NCI-H345 treated with DMSO at 0.1 percent for 48 hours (cell line): ENCODE data around the gene RBP3.

Source experiments
- DNase-seq: peaks from one replicate; lab custom pipeline; 2025; ENCODE audit not compliant: unreplicated experiment; lab: John Stamatoyannopoulos, UW

The RBP3 gene

DNA sequence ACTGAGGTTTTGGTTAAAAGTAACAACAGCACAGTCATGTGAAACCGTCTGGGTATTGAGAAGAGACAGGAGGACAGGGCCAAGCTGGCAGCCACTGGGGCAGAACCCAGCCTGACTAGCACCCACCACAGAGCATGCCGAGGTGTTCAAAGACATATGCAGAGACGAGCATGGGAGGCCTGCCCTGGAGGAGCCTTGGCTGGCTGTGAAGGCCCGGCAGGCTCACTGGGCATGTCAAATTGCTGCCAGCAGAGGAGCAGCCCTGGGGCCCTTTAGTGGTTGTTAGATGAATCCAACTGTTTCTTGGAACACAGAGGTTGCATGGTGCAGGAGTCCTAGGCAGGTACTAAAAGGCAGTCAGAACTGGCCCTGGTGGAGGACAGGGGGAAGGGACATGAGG, 30.9 kb upstream of the RBP3 start:
- no peak for DNase-seq

DNA sequence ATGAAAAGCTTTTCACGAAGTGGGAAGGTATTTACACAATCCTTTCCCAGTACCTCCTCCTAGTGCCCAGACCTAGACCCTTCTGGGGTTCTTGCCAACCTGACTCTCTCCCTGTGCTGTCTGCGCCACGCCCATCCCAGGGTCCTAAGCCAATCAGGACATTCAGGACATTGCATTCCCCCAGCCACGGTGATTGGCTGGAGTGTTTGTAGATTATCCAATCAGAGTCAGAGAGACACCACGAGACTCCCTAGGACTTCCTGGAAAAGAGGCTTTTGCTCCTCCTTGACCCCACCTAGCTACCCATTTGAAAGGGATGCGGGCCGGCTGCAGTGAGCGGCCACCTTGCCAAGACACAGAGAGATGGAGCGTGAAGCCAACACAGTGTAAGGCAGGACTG, 29.5 kb upstream of the RBP3 start:
- no peak for DNase-seq

DNA sequence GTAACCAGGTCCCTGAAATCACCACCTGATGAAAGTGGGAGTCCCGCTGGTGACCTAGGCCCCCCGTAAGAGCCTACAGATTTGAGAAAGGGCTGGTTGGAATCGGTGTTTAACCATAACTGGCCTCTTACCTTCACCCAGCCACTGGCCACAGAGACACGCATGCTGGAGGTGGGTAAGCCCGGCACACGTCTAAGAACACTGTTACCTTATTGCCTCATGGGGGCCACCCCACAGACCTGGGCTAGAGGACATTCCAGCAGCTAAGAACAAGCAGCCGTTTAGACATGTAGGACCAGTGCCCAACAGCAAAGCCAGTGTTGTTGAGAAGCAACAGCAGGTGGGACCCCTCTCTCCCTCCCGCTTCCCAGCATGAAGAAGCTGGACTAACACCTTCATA, 28.4 kb upstream of the RBP3 start:
- no peak for DNase-seq

DNA sequence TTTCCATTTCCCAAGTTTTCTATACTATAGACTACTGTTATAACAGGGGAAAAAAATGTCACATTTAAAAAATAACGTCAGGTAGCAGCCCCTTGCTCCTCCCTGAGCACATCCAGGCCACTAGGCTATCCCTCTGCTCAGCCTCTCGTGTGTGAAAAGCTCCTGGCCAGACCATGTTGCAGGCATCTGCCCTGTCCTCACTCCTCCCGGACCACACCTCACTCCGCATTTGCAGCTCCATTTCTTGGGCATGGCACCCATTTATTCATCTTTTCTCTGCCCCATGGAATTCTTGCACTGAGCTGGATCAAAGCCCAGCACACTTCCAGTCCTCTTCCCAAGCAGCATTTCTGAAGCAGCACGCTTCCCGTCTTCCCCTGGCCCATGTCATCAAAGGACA, 27.4 kb upstream of the RBP3 start:
- no peak for DNase-seq

DNA sequence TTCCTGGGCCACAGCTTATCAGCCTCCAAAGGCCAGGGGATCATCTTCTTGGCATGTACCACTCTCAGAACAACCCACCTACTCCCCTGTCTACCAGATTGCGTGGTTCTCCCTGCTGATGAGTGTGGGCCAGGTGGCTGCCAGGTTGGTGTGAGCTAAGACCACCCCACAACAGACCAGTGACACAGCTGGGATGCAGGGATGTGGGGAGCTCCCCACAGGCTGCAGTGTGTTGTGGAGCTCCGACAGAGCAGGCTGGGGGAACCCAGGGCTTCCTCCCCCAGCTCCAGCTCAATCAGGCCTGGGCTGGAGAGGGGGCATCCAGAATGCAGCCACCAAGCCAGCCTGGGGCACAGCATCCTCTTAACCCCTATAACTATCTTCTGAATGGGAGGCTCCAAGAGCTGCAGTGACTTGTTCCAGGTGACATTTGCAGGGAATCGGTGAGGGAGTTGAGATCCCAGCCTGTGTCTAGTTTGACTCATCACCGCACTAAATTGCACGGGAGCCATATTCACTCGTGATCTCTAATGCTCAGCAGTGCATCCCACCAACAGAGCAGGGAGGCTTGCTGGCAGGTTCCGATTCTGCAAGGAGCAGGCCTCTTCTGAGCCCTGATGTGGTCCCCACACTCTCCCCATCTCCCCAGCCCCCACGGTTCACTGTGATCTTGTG, 26.5 kb upstream of the RBP3 start:
- no peak for DNase-seq

DNA sequence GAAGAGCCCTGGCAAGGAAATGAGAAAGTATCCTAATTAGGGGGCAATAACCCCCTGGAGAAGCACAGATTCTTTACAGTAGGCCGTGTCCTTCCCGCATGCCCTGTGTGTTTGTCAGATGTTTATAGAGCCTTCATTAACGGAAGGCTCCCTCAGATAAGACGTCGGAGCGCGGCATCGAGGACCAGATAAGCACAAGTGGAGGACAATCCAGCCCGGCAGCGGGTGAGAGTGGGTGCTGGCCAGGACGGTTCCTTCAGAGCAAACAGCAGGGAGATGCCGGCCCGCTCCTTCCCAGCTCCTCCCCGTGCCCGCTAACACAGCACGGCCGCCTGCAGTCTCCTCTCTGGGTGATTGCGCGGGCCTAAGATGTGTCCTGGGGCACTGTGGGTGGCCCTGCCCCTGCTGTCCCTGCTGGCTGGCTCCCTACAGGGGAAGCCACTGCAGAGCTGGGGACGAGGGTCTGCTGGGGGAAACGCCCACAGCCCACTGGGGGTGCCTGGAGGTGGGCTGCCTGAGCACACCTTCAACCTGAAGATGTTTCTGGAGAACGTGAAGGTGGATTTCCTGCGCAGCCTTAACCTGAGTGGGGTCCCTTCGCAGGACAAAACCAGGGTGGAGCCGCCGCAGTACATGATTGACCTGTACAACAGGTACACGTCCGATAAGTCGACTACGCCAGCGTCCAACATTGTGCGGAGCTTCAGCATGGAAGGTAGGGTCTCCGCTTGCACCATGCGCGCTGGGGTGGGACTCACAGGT, 25.7 kb upstream of the RBP3 start, which contains the start of gene GDF2:
TSS of gene GDF2 (plus strand) at position 155 of the 762 bp plus-strand sequence. CDS start at position 370, 215 bp downstream.
- DNase-seq = no peak

DNA sequence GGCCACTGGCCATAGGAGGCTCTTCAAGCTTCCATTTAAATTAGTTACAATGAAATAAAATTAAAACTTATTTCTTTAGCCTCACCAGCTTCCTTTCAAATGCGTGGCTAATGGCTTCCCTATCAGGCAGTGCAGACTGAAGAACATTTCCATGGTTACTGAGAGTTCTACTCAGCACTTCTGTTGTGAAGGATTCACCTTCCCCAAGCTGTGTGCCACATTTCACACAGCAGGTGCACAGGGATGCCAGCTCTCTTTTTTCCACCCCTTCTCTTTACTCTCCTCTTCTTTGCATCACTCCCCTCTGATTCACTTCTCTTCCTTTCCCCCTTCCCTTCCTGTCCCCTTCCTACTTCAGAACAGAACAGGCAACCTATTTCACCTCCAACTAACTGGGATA, 25.1 kb upstream of the RBP3 start:
- no peak for DNase-seq

DNA sequence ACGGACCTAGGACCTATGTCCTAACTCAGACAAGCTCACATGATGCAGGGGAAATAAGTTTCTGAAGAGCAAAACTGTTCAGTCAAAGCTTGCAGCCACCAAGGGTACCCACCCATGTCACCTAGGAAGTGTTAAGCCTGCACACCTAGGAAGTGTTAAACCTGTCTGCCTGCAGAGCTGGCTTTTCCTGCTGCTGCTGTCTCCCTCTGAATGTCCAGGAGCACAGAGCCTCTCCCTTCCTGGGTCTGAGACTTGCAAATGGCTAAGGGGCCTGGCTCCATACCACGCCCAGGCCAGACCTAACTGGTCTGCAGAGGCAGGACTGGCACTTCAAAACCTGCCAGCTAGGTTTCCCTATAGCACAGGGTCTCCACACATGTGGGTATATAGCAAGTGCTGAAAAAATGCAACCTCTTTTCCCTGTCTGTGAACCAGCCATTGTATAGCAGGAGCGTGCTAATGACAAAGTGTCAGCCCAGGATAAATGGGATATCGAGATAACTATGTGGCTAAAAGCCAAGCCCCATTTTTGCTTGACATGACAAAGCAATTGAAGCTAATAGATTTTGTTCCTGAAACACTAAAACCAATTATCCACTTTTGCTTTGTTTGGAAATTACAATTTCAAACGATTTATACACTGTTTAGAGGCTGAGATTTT, 24.4 kb upstream of the RBP3 start:
- DNase-seq = no peak

DNA sequence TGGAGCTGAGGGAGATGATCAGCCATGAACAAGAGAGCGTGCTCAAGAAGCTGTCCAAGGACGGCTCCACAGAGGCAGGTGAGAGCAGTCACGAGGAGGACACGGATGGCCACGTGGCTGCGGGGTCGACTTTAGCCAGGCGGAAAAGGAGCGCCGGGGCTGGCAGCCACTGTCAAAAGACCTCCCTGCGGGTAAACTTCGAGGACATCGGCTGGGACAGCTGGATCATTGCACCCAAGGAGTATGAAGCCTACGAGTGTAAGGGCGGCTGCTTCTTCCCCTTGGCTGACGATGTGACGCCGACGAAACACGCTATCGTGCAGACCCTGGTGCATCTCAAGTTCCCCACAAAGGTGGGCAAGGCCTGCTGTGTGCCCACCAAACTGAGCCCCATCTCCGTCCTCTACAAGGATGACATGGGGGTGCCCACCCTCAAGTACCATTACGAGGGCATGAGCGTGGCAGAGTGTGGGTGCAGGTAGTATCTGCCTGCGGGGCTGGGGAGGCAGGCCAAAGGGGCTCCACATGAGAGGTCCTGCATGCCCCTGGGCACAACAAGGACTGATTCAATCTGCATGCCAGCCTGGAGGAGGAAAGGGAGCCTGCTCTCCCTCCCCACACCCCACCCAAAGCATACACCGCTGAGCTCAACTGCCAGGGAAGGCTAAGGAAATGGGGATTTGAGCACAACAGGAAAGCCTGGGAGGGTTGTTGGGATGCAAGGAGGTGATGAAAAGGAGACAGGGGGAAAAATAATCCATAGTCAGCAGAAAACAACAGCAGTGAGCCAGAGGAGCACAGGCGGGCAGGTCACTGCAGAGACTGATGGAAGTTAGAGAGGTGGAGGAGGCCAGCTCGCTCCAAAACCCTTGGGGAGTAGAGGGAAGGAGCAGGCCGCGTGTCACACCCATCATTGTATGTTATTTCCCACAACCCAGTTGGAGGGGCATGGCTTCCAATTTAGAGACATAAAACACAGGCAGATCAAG, 22.6 kb upstream of the RBP3 start:
- no peak for DNase-seq

DNA sequence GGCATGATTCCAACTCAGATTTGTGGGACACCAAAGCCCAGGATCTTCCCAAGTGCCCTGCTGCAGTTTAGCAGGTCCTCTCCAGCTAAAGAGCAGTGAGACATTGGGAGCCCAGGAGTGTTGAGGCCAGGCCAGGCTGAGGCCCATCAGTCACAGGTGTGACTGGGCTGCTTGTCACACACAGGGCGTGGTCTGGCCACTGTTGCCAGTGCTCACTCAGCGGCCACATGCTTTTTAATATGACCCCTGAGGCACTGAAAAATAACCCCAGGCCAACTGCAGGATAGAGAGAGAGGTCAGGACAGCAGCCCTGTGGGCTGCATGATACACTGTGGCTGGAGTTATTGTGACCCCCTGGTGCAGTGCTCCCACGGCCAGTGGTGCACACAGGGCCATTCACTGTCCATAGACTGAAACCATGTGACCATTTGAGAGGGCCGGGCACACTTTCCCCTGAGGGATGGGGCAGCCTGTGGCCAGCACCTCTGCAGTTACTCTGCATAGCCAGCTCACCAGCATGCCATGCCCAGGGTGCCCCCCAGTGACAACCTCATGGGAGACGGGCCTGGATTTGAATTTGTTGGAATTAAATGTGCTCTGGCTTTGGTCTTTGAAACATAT, 21.7 kb upstream of the RBP3 start:
- DNase-seq = no peak

DNA sequence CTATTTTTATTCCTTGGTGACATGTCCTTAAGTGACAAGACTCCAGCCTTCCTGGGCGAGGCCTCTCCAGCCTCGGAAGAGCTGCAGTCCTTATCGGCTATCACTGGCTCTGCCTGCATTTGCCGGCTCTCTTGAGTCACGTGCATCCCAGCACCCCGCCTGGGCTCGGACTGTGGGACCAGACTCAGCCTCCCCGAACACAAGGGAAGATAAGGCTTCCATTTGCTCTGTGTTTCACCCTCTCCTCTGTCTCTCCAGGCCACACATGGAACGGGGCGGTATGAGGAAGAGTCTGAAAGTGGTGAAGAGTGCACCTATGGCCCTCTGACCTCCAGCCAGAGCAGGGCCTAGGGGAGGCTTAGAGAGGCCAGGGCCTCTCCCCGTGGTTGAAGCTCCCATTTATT, 21.2 kb upstream of the RBP3 start:
- DNase-seq = no peak

DNA sequence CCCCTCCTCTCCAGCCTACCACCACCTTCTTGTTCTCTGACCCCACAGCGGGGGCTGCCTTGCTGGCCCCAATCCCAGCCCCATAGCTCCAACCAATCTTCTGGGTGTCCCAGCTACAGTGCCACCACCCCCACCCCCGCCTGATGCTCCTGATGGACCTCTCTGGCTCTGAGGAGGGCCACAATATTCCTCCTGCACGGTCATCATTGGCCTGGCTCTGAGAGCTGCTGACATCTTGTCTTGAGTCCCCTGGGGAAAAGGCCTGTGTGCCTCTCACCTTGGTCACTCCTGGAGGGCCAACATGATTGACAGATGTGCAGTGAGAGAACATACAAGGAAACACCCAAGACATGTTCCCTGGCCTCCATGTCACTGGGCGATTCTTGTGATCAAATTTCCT, 18.3 kb upstream of the RBP3 start:
- DNase-seq = no peak

DNA sequence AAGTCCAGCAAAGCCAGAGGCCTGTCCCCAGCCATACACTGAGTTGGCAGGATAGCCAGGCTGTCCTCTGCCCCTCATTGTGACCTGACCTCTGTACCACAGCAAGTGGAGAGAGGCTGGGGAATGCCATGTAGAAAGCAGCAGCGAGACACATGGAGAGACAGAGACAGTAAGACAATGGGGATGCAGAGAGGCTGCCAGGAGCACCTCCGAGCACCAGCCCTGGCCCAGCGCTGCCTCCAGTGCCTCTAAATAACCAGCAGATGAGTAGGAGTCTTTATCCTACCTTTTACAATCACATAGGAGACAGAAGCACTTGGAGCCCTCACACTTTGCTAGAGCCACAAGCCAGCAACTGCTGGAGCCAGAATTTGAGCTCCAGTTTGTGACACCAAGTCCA, 17.8 kb upstream of the RBP3 start:
- no peak for DNase-seq

DNA sequence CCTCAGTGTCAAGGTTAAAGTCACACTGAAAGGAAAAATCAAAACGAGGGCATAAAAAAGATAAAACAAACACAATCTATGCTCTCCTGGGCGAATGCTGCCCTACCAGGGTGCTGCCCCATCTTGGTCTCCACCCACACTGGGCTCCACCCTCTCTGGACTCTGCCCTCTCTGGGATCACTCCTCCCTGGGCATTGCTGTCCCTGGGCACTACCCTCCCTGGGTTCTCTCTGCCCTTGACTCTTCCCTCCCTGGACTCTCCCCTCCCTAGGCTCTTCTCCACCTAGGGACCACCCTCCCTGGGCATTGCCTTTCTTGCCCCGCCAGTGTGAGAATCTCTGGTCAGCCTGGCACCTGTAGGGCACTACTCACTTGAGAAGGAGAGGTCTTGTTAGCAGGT, 17.4 kb upstream of the RBP3 start:
- no peak for DNase-seq

DNA sequence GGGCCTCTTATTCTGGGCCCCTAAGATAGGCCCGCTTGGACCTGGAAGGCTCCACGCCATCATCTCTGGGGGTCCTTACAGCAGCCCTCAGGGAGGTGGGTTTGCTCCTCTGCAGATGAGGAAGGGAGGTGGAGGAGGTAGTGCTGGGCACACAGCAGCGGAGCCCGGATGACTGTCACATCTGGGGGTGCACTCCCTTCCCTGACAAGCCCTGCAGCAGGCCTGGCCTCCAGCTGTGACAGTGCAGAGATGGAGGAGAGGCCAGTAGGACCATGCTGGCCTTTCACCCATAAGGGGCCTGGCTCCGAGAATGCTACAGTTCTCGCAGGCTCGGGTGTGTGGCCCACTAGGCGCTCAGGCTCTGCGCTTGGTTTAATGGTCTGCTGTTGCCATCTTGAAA, 16.7 kb upstream of the RBP3 start:
- no peak for DNase-seq

DNA sequence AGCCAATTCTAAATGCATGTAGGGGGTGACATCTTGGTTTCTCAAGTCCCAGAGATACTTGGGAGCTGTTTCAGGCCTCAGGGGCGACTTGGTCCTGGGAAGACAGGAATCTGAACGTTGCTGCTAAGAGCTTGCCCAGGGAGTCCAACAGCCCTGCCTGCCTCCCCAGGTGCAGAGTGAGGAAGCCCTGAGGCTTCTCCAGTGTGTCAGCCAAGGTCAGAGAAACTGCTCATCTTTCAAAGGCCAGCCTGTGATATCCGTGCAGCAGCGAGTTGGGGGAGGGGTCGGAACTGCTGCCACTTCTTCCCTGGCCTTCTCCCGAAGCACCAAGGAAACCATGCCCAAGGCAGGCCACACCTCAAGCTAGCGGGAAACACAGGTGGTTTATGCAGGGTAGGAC, 16.2 kb upstream of the RBP3 start:
- DNase-seq = no peak

DNA sequence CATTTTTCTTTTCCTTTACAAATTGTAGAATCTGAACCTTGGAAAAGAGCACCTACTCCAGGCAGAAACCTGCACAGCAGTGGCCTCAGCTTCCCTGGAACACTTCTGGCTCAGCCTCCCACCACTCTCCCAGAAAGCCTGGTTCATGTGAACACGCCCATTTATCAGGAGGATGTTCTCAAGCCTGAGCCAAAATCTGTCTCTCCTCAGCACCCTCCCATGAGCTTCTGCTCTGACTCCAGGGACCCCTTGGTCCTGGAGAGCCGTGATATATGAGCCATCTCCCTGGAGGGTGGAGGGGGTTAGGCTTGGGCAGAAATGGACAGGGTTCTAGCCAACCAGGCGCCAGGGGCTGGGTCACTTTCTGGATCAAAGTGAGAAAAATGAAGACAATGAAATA, 15.8 kb upstream of the RBP3 start:
- no peak for DNase-seq

DNA sequence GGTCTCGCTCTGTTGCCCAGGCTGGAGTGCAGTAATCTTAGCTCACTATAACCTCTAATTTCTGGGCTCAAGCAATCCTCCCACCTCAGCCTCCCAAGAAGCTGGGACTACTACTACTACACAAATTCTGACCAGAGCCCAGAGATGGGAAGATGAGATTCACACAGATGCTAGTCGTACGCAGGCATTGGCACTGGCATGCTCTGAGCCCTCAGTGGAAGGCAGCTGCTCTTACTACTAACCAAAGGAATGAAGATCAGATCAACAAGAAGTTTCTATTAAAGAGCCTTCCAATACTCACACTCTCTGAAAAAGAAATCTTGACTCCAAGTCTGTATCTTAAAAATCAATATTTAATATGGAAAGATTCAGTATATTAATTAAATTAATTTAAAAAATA, 15.2 kb upstream of the RBP3 start:
- DNase-seq = no peak

DNA sequence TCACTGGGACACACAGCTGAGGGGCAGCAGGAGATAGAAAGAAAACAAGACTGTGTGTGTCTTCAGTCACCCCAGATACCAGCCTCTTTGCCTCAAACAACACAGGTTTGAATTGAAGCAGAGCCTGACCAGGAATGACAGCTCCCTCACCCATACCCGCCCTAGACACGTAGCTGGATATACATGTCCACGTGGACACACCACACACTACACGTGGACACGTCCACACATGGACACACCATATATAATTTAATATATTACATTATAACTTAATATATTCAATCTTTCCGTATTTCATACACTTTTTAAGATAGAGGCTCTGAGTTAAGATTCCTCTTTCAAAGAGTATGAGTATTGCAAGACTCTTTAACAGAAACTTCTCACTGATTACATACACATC, 14.6 kb upstream of the RBP3 start:
- DNase-seq = no peak

DNA sequence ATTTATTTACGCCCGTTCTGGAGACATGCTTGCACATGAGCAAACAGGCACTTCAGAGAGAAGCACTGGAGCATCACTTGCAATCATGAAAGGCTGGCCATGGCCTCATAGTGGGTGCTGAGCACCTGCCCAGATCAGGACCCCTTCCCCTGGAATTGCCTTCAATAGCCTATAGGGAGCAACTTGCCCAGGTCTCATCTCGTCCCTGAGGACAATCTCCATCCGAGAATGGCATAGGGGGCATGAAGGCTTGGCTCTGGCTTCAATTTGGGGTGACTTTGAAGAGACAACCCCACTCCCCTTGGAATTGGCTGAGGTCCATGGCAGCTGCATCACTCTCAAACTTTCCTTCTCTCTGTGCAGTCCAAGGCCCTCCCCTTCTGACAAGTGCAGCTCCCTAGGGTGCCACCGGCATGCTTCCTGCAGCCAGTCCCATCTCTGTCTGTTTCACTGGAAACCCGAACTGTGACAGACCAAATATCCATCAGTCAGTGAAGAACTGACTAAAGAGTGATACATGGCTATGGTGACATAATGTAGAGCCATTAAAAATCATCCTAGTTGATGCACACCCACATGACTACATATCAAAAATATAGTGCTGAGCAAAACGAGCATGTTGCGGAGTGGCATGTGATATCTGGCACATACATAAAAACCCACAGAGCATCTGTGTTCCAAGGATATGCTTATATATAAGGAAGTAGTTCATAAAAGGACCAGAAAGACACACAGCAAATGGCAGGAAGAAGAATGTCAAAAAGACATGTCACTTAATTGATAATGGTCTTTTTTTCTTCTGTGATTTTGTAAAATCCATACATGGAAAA, 13.5 kb upstream of the RBP3 start:
- DNase-seq = no peak
